HG03565 (cell line): Measurements from ENCODE around the gene SYT5.
"Not testable (repeated sequence)": the region's sequence is repeated elsewhere in the genome, so short reads cannot be mapped to it uniquely, and the experiment has no call there.

ENCODE experiments used
- ATAC-seq: cut with Tn5 transposase; IDR thresholded peaks from one replicate; pipeline ENCODE4 v1.9.1; 2021; ENCODE audit warnings: mild to moderate bottlenecking, moderate library complexity; ENCODE audit not compliant: unreplicated experiment

SYT5 gene

GRCh38 chr19:55179606-55180484, at the start of gene SYT5:
SYT5 (minus strand) TSS chr19:55180289; CDS start chr19:55179041, 1,248 bp downstream.
- no peak for ATAC-seq

GRCh38 chr19:55229789-55230182, 49.7 kb upstream of the SYT5 start:
- no peak for ATAC-seq

- no peak for ATAC-seq
Observed at GRCh38 chr19:55229145-55229788, 49.2 kb upstream of the SYT5 start.

- ATAC-seq: no peak
Observed at GRCh38 chr19:55228403-55229031, 48.4 kb upstream of the SYT5 start, which contains the start of gene TMEM86B. TMEM86B (minus strand) TSS chr19:55228763; CDS start chr19:55228741, 22 bp downstream.

DNA sequence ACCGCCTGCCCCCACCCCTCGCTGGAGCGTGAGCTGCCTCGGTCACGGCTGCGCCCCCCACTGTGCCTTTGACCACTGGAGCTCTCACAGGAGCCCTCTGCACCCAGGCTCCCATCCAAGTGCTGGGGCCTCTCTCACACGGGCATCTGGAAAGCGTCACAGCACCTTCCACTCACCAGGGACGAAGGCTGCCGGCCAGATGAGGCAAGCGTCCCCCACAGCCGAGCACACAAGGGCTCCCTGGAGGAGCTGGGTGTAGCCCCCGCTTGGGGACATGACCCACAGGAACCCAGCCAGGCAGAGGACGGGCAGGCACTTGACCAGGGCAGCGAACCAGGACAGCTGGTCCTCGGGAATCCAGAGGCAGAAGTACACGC, 47.9 kb upstream of the SYT5 start:
- ATAC-seq: no peak

DNA sequence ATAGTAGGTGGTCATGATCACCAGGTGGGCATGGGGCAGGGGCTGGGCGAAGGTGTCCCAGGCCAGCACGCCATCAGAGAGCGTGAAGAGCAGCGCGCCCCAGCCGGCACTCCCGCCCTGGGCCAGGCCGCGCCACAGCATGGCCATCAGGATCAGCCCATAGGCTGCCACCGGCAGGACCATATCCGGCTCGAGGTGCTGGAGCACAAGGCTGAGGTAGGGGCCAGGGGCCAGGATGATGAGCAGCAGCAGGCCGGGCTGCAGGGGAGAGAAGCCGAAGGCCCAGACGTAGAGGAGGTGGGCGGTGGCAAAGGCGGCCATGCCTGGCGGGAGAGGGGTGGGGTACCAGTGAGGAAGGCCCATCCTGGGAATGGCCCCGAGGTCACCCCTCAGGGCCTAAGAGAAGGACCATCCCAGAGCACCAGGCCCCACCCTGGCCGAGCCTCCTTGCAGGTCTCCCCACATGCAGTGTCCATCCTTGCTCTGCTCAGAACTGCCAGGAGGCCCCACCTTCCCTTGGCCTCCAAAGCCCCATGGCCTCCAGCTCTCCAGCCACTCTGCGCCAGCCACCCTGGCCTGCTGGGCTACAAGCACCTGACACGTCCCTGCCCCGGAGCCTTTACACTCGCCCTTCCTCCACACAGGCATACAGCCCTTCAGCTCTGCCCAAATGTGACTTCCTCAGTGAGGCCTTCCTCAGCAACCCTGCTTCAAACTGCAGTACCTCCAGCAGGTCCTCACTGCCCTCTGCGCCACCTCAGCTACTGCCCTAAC, 47.3 kb upstream of the SYT5 start:
- ATAC-seq: no peak

DNA sequence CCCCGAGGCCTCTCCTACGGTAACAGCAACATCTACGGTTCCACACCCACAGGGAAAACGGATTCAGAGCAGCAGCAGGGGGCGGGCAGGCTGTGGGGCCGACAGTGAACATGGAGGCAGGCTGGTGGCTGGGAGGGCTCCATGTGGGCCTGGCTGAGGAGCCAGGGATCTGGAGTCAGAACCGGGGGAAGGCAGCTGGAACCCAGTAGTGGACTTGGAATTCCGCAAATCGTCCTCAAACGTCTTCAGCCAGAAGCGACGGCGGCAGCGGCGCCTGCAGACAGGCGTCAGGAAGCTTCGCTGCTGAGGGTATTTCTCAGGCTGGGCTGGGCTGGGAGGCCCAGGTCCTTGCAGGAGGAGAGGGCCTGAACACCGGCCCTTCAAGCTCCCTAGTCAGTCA, 46.7 kb upstream of the SYT5 start:
- no peak for ATAC-seq

DNA sequence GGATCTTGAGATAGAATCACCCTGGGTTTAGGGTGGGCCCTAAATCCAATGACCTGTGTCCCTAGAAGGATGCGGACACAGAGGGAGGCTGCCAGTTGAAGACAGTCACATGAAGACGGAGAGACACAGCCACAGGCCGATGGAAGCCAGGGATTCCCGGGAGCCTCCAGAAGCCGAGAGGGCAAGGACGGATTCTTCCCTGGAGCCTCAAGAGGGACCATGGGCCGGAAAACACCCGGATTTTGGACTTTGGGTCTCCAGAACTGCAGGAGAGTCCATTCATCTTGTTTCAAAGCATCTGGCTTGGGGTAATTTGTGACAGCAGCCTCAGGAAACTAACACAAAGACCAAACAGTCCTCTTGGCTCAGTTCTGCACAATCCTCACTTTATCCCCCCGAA, 46.2 kb upstream of the SYT5 start:
- ATAC-seq: no peak

DNA sequence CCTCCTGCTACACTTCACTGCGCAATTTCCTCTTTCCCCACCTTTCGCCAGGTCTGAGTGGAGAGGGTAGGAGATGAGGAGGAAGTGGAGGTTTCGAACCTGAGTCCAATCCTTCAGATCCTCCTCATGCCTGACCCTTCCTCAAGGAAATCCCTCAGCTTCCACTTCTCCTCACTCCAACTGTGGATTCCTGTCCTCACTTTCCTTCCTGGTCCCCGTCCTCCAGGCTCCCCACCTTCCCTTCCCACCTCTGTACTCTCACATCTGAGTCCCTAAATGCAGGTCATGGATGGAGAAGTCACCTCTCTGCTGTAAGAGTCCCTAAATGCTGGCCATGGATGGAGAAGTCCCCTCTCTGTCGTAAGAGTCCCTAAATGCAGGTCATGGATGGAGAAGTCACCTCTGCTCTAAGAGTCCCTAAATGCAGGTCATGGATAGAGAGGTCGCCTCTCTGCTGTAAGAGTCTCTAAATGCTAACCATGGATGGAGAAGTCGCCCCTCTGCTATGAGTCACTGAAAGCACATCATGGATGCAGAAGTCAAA, 45.4 kb upstream of the SYT5 start:
- no peak for ATAC-seq

- ATAC-seq: not testable (repeated sequence)
Observed at GRCh38 chr19:55224679-55225414, 44.8 kb upstream of the SYT5 start.

GRCh38 chr19:55224038-55224665, 44.1 kb upstream of the SYT5 start:
- no peak for ATAC-seq

DNA sequence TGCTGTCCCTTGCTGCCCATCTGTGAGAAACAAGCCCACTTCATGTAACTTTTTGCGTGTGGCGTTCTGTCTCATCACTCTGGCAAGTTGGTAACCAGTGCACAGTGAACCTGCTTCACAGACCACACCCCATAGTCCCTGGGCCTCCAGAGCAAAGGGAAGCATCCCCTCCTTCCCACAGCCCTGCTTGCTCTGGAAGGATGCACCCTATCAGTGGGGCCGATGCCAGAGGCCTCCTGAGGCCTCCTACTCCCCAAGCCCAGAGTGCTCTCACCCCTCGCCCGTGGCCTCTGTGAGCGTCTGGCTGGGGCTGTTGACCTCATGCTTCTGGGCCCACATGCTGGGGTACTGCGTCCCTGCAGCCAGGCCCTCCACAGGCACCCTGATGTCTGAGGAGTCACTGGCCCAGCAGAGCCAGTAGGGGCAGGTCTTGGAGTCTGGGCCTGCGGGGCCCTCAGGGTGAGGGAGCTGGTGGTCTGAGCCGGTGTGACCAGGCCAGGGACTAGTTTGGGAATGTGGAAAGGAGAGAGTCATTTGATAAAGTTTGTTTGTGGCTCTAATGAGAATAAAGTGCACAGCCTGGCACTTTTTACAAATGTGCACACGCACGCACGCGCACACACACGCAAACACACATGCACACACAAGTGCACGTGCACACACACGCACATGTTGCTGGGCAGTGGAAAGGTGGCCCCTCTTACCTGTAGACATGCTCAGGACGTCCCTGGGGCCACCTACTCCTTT, 43.4 kb upstream of the SYT5 start:
- no peak for ATAC-seq

DNA sequence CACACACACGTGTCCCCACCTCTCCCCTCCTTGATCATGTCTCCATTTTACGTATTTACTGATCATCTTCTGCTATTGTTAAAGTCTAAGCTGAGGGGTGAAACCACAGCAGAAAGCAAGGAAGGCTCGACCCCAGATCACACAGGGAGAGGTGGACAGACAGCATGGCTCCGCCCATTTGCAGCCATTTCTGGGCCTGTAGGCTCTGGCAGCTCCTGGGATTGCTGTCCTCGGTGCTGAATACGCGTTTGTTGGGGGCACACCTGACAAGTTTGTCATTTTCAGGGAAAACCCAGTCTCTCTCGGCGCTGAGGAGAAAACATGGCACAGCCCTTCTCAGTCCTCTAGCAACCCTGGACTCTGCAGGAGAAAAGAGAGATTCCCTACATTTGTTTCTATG, 40.4 kb upstream of the SYT5 start:
- no peak for ATAC-seq

- no peak for ATAC-seq
Observed at GRCh38 chr19:55216461-55217198, 36.5 kb upstream of the SYT5 start.

DNA sequence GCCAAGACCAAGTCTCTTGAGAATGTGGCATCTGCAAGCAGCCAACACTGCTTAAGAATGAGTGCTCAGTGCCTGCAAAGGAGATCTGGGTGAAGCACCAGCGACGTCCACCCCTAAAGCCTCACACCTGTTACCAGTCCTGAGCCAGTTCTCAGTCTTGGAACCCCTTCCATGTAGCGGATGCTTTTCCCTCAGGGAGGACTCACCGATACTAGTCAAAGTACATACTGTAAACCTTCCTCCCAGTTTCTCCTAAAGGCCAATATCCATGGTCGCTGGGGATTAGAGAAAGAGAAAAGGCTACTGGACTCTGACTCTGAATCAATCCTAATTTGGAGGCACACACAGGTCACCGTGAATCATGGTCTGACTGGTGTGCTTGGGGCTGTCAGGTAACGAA, 33.5 kb upstream of the SYT5 start:
- ATAC-seq: no peak

GRCh38 chr19:55212447-55212846, 32.4 kb upstream of the SYT5 start:
- ATAC-seq: no peak

DNA sequence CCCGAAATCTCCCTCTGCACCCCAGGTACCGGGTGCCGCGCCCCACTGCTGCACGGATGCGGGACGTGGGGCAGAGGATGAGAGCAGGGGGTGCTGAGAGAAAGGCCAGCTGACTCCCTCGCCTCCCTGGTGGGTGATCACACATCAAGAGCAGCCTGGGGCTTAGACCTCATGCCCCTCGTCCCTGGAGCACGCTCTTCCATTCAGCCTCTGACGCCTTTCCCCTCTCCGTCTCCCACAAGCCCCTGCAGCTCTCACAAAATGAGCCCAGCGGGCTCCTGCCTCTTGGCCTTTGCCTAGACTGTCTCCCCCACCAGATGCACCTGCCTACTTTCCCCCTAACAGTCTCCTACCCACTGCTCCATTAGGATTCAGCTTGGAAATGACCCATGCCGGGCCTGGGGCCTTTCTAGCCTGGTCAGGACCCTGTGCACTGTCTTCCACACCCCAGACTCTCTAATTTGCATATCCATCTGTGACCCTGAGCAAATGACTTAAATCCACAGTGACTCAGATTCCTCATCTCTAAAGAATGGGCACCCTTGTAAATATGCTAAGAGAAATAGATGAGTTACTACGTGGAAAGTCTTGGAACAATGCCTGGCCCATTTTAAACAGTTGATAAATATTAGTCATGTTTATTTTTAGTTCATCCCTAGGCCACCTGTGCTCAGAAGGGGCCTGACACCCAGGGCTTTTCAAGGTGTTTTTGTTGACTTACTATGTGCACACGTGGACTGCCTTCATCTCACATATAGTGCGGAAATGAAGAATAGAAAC, 29.8 kb upstream of the SYT5 start:
- ATAC-seq: no peak
